Measurements from ENCODE around the gene TMEM183A.
"Not testable (repeated sequence)": the region's sequence is repeated elsewhere in the genome, so short reads cannot be mapped to it uniquely, and the experiment has no call there.

TMEM183A gene, protein sequence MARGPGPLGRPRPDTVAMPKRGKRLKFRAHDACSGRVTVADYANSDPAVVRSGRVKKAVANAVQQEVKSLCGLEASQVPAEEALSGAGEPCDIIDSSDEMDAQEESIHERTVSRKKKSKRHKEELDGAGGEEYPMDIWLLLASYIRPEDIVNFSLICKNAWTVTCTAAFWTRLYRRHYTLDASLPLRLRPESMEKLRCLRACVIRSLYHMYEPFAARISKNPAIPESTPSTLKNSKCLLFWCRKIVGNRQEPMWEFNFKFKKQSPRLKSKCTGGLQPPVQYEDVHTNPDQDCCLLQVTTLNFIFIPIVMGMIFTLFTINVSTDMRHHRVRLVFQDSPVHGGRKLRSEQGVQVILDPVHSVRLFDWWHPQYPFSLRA

DNA sequence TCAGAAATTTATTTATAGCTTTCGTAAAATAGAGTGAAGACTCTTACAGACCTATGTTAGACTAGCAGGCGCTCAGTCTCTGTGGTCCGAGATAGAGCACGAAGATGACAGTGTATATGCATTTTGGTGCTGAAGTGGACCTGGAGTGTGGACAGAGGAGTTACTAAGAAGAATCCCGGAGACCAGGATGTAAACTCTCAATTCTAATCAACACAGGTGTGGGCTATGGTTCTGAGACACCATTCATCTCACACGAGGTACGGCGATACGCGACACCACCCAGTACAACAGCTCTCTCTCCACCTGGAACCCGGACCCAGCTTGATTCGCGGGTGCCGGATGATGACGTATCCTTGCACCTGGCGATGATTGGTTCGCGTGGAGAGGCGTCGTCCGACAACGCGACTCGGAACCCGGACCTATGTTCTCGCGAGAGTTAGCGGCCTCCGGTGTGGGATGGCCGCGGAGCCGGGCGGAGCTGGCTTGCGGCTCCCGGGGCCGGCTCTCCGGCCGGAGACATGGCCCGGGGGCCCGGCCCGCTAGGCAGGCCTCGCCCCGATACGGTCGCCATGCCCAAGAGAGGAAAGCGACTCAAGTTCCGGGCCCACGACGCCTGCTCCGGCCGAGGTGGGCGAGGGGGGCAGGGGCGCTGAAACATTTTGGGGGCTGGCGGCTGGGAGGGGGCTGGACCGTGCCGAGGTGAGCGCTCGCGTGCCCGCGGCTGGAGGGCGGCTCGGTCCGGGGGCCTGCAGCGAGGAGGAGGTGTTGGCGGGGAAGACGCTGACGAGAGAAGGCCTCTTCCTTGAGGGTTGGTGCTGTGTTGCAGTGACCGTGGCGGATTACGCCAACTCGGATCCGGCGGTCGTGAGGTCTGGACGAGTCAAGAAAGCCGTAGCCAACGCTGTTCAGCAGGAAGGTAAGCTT lies at the start of gene TMEM183A:
TMEM183A (plus strand) TSS at position 427 of the 924 bp plus-strand sequence; CDS start at position 519, 92 bp downstream.
- DNase-seq (ENCODE audit: low read depth): peak; percentile 95

DNA sequence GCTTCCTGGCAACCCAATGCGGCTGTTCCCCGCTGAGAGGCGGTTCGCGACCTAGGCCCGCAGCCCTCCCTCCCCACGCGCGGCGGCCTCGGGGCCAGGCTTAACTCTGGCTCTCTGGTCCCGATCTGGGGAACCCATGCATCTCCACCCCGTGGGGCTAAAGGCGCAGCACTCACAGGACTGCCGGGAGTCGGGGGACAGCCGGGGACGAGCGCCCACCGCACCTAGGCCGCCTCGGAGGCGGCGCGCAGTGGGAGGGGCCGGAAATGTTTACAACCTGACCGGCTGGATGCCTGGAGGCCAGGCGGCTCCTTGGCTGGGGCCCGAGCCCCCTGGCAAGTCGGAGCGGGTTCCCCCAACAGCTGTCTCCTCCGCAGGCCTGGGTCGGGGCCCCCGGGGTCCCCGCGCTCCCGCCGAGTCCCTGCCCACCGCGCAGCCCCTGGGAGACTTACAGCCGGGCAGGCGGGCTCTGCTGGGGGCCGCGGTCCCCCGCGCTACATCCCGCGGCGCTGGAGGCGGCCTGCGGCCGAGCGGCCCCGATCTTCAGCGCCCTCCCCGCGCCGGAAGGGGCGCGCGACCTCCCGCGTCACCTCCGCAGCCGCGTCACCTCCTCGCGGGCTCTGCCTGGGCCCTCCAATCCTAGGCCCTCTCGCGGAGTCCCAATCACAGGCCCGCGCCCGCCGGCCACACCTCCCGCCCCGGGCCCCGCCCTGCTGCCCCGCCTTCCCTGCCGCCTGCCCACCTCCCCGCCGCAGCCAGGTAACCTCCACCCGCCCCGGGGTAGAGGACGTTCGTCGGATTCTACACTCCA lies 49.2 kb upstream of the TMEM183A start, which contains the start of gene ADIPOR1:
ADIPOR1 (minus strand) TSS at position 580 of the 811 bp plus-strand sequence. CDS start 7,242 bp downstream, outside the sequence.
- peak; percentile 71 for DNase-seq (ENCODE audit: low read depth)

DNA sequence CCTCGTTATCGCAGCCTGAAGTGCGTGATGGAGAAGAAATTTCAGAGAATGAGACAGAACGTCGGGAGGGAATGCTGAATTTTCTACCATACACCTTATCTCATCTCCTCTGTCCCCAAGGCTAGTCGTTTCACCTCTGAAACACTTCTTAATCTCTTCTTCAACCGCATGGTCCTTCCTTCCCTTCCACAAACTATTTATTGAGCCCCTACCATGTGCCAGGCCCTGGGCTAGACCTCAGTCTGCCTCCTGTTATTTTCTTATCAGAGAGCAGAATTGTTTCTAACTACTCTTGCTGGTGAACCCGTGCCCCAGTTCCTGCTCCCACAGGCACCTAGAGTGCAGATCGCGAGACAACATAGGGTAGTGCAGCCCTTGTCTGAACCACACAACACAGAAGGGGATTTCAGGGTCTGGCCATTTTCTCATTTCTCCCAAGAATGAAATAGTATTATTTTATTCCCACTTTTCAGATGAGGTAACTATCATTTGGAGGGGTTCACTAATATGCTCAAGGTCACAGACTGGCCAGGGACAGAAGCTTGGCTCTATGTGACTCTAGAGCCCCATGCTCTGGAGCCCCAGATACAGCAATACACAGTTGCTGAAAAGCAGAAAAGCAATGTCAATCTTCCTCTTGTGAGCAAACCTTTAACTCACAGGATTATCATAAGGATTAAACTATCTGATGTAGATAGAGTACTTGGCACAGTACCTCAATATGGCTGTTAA lies 48.5 kb upstream of the TMEM183A start:
- DNase-seq (ENCODE audit: low read depth): no peak

DNA sequence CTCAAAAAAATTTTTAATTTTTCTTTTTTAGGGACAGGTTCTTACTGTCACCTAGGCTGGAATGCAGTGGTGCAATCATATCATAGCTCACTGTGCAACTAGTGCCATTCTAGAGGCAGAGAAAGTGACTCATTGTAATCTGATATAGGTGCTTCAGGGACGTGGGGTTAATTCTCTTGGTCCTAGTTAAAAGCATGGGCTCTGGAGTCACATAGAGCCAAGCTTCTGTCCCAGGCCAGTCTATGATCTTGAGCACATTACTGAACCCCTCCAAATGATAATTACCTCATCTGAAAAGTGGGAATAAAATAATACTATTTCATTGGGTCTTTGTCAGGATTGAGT lies 47.9 kb upstream of the TMEM183A start:
- no peak for DNase-seq (ENCODE audit: low read depth)

DNA sequence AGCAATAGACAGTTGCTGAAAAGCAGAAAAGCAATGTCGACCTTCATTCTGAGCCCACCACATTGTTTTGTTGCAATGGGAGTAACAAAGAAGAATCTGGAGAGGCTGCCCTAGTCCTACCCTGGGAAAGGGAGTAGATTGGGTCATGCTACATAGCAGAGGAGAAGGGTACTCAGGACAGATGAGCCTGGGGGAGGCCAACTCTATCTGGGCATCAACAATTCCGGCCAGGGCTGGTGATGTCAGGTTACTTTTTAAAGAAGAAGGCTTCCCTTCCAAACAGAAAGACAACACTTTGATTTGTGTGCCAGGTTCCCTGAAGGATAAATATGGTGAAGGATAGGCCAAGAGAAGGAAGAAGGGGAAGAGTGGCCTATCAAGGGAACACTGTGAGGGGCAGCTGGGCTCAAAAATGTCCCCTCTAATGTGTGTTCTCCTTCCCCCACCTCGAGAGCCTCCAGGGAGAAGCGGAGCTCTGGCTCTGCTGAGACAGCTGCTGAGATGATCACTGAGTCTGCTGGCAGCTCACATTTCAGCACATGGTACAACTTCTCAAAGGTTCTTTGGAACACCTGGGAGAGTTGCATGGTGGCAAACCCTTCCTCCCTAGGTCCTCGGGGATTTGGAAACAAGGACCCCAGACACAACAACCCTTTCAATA lies 45.8 kb upstream of the TMEM183A start:
- DNase-seq (ENCODE audit: low read depth): no peak

DNA sequence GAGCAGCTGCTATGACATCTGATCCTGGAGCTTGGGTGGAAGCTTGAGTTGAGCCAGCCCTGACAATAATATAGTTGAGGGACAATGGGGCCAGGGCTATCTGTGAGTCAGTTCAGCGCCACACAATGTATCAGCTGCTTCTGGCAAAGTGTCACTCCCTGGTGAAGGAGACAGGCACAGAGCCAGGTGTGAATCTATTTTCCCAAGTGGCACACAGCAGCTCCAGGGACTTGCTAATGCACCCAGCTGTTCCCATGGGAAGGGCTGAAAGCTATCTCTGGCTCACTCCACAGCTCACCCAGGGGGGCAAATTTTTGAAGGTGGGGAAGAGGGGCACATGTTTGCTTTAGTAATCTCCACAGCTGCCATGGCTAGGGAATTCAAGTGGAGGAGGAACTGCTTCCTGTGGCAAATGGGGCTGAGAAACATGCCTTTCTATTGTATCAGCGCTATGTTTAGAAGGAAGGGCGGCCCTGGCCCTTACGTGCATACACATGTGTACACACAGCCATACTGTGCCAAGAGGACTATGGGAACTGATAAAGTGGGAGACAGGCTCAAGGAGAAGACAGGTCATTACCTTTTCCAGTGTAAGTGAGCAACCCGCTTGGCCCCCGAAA lies 42.3 kb upstream of the TMEM183A start:
- no peak for DNase-seq (ENCODE audit: low read depth)

DNA sequence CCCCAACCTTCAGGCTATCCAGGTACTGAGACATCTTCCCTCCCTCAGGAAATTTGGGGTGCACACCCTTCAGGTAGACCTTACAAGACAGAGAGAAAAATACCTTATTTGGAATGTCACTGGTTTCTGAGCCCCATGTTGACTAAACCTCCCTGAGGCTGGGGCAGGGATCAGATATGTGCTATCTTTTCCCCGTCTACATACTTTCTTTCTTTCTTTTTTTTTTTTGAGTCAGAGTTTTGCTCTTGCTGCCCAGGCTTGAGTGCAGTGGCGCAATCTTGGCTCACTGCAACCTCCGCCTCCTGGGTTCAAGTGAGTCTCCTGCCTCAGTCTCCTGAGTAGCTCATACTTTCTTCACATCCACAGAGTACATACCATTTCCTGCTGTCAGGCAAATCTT lies 41.8 kb upstream of the TMEM183A start:
- DNase-seq (ENCODE audit: low read depth): no peak

DNA sequence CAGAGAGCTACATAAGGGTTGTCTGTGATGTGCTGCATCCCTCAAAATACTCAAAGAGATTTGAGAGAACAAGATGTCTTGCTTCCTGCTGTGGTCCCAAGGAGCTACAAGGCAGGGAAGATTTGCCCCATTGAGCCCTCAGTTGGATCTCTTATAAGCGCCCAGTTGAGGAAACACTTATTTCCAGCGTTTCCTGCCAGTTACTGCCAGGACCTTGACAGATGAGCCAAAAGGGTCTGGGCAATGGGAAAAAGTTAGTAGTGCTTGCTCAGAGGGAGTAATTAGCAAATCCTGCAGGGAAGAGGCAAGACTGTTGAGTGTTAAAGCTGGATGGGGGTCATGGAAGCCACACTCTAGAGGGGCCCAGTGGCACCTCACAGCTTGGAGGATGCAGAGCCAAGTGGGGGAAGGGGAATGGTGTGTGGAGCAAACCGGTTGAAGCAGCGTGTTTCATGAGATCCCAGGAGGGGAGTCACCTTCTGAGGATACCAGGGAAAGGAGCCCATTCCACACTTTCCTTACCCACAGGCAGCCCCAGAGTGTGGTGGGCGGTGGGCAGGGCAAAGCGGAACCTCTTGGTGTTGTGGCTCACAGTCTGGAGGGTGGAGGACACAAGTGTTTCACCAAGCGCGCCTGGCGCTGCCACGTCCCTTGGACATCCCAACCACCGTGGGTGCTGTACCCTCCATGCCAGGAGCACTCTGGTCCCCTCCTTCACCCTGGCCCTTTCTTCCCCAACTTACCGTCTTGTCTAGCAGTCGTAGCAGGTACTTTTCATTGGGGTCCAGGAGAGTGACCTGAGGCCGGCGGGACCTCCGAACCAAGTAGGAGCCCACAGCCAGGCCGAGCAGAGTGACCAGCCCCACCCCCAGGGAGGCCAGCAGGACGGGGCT lies 40.9 kb upstream of the TMEM183A start:
- DNase-seq (ENCODE audit: low read depth): no peak

DNA sequence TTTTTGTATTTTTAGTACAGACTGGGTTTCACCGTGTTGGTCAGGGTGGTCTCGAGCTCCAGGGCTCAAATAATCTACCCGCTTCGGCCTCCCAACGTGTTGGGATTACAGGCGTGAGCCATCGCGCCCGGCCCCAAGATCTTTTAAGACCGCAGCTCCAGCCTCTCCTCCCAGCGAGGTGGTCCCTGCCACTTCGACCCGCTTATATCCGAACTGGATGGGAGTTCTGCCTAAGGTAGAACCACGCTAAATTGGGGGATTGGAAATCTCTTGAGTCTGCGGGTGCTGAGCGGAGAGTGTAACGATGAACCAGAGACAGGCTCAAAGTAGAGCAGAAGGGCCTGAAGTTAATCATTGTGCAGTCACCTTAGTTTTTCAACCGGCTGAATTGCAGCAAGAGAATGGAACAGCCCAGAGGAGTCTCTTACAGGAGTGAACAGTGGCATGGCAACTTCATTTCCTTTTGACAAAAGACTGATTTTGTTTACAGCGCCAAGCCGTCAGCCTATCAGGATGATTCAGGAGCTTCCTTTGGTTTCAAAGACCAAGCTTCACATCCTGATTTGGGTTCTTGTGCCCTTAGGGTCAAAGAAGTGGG lies 39.4 kb upstream of the TMEM183A start:
- DNase-seq (ENCODE audit: low read depth): no peak

DNA sequence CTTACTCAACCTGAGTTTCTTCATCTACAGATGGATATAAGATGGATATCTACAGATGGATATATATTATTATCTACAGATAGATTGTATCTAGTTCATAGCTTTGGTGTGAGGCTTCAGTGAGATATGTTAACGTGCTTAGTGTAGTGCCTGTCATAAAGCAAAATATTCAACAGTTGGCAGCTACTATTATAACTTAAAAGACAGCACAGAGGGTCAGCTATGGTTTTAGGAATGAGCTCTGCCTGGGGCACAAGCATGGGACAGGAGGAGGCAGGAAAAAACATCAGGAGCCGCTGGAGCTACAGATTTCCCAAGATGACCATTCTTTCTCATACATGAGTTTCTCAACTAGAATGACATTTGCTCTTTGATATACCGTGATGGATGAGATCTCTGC lies 38.8 kb upstream of the TMEM183A start:
- DNase-seq (ENCODE audit: low read depth): no peak

DNA sequence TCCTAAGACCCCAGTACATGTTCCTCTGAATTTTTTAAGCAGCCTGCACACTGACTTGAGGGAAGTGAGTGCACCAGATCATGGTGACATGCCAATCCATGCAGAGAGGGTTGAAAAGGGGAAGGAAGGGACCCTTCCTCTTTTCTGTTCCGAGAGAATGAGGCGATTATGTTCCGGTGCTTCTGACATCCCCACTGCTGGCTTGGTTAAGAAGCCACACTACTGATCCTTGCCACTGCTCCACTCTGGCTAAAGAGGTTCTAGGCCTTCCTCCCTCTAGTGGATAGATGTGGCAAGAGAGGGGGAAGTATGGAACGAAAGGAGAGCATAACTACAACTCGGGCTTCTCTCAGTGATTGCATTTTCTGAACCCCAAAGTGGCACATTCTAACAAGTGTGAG lies 38.3 kb upstream of the TMEM183A start:
- DNase-seq (ENCODE audit: low read depth): peak; percentile 57

DNA sequence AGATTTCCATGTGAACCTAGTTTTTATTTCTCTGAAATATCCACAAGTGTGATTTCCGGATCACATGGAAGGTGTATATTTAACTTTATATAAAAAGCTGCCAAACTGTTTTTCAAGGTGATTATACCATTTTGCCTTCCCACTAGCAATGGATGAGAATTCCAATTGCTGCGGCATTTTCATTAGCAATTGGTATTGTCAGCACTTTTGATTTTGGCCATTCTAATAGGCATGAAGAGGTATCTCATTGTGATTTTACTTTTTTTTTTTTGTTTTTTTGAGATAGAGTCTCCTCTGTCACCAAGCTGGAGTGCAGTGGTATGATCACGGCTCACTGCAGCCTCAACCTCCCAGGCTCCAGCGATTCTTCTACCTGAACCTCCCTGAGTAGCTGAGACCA lies 35.1 kb upstream of the TMEM183A start:
- no peak for DNase-seq (ENCODE audit: low read depth)

DNA sequence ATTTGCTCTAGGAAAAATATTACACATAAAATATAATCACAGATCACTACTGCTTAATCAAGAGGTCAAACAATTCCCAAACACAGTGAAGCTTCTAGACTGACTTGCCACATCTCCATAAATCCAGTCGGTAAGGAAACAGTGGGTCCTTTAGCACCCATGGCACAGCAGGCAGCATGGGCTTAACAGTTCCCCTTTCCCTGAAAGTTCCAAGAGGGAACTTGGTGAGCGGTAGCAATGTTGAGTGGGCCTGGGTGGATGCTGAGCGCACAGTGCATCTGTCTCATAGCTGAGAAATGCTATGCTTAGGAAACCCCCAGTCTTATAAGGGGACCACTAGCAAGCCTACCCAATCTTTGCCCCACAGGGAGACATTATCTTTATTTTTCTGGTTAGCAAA lies 32.3 kb upstream of the TMEM183A start:
- no peak for DNase-seq (ENCODE audit: low read depth)

DNA sequence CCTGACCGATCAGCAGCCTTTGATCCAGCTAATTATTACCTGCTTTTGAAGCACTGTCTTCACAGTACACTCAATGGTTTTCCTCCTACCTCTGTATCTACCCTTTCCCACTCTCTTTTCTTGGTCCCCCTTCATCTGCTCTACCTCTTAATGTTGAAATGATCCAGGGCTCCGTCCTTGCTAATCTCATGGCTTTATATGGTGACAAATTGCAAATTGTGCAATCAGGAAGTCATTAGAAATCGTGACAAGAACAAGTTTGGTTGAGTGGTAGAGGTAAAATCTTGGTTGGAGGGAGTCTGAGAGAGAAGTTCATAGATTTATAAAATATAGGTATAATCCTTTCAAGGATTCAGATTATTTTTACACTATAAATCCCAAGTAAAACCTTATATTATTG lies 30.5 kb upstream of the TMEM183A start:
- DNase-seq (ENCODE audit: low read depth): no peak

DNA sequence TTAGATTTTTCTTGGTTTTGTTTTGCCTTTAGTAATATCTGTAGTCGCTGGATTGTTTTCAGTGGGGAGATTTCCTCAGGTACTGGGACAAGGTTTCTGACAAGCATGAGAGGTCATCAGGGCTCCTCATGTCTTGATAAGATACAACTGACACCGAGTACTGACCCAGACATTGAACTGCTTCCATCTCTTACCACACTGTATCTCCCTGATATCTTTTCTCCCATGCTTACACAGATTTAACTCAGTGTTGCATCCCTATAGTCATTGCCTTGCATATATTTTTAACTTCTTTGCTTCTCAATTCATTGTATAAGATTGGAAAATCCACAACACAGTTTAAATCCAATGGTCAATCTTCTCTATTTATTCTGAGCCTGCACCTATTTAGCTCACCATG lies 27.7 kb upstream of the TMEM183A start:
- DNase-seq (ENCODE audit: low read depth): no peak

DNA sequence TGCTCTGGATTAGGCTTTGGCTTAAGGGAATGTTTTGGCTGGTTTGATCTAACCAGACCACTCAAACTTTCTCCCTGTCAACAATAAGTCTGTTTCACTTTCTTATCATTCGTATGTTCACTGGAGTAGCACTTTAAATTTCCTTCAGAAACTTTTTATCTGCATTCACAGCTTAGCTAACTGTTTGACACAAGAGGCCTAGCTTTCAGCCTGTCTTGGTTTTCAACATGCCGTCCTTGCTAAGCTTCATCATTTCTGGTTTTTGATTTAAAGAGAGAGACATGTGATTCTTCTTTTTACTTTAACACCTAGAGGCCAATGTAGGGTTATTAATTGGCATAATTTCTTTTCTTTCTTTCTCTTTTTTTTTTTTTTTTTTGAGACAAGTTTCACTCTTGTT lies 25.2 kb upstream of the TMEM183A start:
- no peak for DNase-seq (ENCODE audit: low read depth)

DNA sequence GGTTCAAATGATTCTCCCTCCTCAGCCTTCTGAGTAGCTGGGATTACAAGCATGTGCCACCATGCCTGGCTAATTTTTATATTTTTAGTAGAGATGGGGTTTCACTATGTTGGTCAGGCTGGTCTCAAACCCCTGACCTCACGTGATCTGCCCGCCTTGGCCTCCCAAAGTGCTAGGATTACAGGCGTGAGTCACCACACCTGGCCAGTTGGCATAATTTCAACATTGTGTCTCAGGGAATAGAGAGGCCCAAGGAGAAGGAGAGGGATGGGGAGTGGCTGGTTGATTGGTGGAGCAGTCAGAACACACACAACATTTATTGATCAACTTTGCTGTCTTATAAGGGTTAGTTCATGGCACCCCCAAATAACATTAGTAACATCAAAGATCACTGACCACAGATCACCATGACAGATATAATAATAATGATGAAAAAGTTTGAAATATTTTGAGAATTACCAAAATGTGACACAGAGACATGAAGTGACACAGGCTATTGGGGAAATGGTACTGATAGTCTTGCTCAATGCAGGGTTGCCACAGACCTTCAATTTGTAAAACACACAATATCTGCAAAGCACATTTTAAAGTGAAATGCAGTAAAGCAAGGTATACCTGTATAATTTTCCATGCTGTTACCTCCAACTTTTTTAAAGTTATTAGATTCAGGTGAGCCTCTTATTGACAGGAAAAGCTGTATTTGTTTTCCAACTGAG lies 24.3 kb upstream of the TMEM183A start:
- no peak for DNase-seq (ENCODE audit: low read depth)

DNA sequence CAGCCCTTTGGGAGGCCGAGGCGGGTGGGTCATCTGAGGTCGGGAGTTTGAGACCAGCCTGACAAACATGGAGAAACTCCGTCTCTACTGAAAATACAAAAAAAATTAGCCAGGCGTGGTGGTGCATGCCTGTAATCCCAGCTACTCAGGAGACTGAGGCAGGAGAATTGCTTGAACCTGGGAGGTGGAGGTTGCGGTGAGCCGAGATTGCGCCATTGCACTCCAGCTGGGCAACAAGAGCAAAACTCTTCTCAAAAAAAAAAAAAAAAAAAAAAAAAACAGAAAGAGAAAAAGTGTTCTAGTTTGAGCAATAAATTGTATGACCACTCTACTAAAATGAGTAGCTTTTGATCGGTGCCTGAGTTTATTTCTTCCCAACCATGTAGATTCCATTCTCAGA lies 21.1 kb upstream of the TMEM183A start:
- DNase-seq (ENCODE audit: low read depth): not testable (repeated sequence)

Data from stromal cell of bone marrow (primary cell).